GM19328 (cell line): ENCODE measurements around the gene YAF2.
"Not testable (repeated sequence)": the region's sequence is repeated elsewhere in the genome, so short reads cannot be mapped to it uniquely, and the experiment has no call there.

Experiments used
- ATAC-seq: cut with Tn5 transposase; IDR thresholded peaks from one replicate; pipeline ENCODE4 v1.9.1; 2021; ENCODE audit warnings: mild to moderate bottlenecking, moderate library complexity; ENCODE audit not compliant: unreplicated experiment

YAF2 gene

GRCh38 chr12:42199007-42199406 lies 39.0 kb downstream of the YAF2 start:
- ATAC-seq, result no peak

DNA sequence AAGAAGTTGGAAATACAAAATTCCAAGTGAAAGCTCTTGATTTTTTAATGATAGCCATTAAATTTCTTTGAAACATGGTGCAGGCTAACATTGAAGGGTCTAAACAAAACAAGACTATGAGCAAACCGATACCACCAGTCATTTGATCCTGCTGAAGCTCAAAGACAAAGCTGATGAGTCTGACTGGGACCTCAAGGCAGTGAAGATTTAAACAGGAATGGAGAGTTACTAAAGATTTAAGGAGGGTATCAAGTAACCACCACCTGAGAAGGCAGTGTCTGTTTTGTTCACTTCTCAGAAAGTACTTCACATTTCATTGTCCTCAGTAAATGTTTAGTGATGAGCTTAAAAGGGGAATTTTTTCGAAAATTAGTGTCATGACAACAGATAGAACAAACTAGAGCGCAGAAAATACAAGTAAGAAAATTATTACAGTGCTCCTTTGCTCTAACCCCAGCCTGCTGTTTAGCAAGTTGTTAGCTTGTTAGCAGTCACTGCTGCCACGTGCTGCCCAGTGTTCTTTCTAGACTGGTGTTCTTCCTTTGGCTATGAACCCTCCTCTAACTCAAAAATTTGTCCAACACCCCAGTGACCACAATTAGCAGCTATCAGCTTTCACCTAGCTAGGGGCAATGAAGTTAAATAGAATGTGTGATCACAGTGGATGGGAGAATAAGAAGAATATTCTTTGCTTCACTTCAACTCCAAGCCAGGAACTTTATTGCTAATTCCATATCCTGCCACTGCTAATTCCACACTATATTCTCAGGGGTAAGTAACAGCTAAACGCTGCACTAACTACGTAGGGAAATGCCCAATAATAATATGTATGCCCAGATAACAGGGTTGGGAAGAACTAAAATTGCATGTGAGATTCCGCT lies 41.1 kb downstream of the YAF2 start:
- ATAC-seq, result no peak

DNA sequence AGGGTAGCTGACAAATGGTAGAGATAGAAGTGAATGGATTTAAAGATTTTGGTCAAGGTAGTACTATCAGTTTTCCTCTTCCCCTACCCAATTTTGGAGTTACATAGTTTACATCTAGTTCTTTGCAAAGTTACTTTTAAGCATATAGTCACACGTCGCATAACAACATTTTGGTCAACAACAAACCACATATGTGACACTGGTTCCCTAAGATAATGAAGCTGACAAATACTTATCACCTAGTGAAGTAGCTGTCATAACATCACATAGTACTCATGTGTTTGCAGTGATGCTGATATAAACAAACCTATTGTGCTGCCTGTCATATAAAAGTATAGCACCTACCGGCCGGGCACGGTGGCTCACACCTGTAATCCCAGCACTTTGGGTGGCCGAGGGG lies 45.4 kb downstream of the YAF2 start:
- no peak for ATAC-seq

DNA sequence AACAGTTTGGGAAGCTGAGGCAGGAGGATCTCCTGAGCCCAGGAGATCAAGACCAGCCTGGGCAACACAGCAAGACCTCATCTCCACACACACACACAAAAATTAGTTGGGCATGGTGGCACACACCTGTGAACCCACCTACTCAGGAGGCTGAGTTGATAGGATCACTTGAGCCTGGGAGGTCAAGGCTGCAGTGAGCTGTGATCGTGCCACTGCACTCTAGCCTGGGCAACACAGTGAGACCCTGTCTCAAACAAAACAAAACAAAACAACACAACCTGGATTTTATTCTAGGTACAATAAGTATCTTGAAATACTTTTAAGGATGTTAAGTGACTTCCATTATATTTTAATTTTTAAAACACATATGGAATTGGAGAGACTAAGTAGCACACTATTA lies 45.8 kb downstream of the YAF2 start:
- no peak for ATAC-seq

- ATAC-seq, result no peak
Measured at GRCh38 chr12:42190376-42190775, 47.7 kb downstream of the YAF2 start.

- ATAC-seq, result not testable (repeated sequence)
Measured at GRCh38 chr12:42188275-42188674, 49.8 kb downstream of the YAF2 start.

DNA sequence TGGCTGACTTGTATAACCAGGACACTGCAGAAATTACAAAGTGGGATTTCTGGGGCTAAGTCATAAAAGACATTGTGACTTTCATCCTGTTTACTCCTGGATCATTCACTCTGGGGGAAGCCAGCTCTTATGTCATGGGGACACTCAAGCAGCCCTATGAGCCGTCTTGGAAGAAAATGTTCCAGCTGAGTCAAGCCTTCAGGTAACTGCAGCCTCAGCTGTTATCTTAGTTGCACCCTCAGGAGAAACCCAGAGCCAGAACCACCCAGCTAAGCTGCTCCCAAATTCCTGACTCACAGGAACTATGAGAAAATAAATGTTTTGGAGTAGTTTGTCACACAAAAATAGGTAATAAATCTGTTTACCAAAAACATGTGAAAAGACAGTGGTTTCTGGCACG lies 50.2 kb downstream of the YAF2 start:
- ATAC-seq, result no peak

- peak; percentile 85 for ATAC-seq
Measured at GRCh38 chr12:42186793-42187192, 51.3 kb downstream of the YAF2 start.

- ATAC-seq, result no peak
Measured at GRCh38 chr12:42182394-42182793, 55.7 kb downstream of the YAF2 start.

DNA sequence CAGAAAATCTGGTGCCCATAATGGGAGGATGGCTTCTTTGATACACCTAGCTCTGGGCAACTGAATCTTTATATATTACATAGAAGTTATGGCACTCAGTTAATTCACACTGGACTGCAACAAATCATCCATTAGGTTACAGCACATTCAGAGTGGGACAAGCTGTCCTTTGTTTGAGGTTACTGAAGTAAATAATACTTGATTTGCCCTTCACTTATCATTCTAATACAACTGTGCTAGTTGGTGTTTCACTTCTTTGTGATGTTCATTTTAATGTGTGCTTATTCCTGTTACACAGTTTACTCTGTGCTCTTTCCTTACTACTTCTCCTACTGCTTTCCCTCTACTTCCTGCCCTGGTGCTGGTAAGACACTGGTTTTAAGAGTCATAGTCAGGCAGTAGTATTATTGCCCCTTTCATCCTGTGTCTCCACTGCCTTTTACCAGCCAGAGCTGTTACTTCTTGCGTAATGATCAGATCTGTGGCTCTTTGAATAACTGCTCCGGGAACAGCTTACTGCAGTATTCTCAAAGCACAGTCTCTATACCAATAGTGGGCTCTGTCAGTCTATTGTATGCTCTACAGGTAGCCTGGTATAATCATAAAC lies 57.0 kb downstream of the YAF2 start:
- no peak for ATAC-seq

DNA sequence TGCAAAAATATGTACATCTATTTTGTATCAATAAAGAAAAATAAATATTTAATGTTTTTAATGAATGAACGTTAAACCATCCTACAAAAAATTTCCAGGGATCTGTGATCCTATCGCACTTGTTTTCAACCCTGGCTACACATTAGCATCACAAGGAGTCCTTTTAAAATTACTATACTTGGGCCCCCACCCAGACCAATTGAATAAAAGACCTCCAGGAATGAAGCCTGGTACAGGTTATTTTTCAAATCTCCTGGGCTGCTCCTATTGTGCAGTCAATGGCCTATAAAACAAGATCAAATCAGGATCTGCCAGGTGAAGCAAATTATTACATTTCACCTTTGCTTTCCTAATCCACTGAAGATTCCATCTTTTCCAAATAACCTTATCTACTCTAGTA lies 59.9 kb downstream of the YAF2 start:
- no peak for ATAC-seq

DNA sequence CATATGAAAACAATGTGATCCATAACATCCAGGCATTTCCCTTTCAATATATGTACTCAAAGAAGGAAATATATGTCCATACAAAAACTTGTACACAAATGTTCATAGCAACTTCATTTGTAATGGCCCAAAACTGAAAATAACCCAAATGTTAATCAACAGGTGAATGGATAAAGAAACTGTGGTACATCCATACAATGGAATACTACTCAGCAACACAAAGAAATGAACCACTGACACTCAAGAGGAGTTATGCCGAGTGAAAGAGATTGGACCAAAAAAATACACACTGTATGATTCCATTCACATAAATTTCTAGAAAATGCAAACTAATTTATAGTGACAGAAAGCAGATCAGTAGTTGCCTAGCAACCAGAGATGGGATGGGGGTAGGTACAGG lies 63.1 kb downstream of the YAF2 start:
- ATAC-seq, result no peak

- no peak for ATAC-seq
Measured at GRCh38 chr12:42173961-42174521, 64.0 kb downstream of the YAF2 start.

GRCh38 chr12:42172441-42173210 lies 65.4 kb downstream of the YAF2 start:
- ATAC-seq, result no peak

DNA sequence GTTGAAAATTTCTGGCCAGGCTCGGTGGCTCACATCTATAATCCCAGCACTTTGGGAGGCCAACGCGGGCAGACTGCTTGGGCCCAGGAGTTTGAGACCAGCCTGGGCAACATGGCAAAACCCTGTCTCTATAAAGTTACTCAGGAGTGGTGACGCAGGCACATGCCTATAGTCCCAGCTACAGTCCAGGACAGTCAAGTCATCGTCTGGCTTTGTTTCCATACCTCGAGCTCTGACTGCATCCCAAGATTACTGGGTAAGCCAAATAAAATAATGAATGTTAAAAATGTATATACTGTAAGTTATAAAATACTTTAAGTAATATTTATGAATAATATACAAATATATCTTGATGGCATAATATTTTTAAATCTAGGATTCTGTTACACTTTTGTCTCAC lies 70.3 kb downstream of the YAF2 start:
- ATAC-seq, result no peak

DNA sequence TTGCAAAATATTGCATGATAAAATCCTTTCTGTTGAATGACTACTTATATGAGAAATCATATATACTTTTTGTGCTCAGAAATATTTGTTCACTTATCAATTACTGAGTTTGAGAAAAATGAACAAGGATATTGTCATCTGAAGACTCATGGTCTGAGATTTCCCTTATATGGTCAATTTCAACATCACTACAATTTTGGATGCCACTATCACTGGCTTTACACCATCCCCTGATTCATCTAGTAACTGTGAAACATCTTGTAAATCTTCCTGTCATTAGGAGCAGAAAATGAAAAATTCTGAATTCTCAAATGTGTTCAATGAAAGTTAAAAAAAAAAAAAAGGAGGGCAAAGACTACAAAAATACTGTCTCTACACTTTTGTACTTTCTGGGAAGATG lies 71.5 kb downstream of the YAF2 start:
- ATAC-seq, result no peak

DNA sequence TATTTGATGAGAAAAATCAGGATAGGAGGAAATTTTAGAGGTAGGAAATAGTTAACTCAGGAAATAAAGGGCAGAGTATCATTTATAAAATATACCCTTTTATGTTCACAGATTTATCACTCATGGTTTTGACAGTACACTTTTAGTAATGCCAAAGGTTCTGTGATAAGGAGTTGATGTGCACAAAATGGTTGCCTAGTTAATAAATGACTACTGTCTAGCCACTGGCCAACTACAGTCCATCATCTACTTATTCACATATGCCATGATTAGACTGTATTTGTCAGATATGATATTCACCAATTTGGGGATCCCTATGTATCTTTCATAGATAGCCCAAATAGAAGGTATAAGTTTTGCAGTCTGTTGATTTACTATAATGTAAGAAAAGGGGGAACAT lies 74.1 kb downstream of the YAF2 start:
- no peak for ATAC-seq

- no peak for ATAC-seq
Measured at GRCh38 chr12:42162965-42163364, 75.1 kb downstream of the YAF2 start.

- ATAC-seq, result no peak
Measured at GRCh38 chr12:42162193-42162592, 75.9 kb downstream of the YAF2 start.

DNA sequence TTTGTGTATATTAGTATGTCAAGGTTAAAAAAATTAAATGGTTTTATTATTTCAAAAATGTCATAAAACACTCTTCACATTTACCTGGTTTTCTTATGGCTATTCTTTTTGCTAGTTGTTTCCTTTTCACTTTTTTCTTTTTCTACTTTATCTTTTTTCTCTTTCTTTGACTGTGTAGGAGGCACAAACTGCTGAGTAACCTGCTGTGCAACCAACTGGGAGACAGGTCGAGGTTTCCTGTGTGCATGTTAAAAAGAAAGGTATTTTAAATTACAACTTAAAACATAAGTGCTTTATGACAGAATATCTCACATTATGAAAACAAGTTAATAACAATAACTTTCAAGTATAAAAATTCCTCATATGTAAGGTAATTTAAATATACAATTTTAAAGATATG lies 76.5 kb downstream of the YAF2 start:
- no peak for ATAC-seq

- no peak for ATAC-seq
Measured at GRCh38 chr12:42156232-42156631, 81.8 kb downstream of the YAF2 start.
